GM23338 (cell line): ENCODE measurements around the gene CCDC167. TPM values are rescaled to one million over a fixed set of nuclear protein-coding genes. Genes with fewer than 3 reads are reported as not detected.

Experiments used
- ATAC-seq: fragments of 200-7000 bp; cut with Tn5 transposase; 3 replicates; pipeline ENCODE4 v1.9.1; 2020
- DNase-seq: peaks from one replicate; pipeline ENCODE4 v3.0.0-alpha.2; 2015; ENCODE audit warnings: low spot score
- H2AFZ ChIP-seq: fragments of 200-600 bp; sonication (generic); 2 replicates; pipeline ENCODE4 v1.8.0; 2016; ENCODE audit warnings: antibody characterized with exemption, mild to moderate bottlenecking, moderate library complexity
- H3F3A ChIP-seq: fragments of 200-600 bp; sonication (generic); replicated peaks from 2 replicates; pipeline ENCODE4 v1.8.0; 2017; ENCODE audit warnings: antibody characterized with exemption, mixed run types, low read depth
- H3K27ac ChIP-seq: fragments of 200-600 bp; sonication (generic); 2 replicates; pipeline ENCODE4 v1.6.1; 2016; ENCODE audit warnings: low read depth
- H3K27me3 ChIP-seq: fragments of 200-600 bp; sonication (generic); 2 replicates; pipeline ENCODE4 v1.8.0; 2016; ENCODE audit warnings: mild to moderate bottlenecking, mixed run types, moderate library complexity; ENCODE audit not compliant: insufficient read depth
- H3K36me3 ChIP-seq: fragments of 200-600 bp; sonication (generic); 2 replicates; pipeline ENCODE4 v1.8.0; 2016; ENCODE audit warnings: mild to moderate bottlenecking; ENCODE audit not compliant: insufficient read depth
- H3K4me1 ChIP-seq: fragments of 200-600 bp; sonication (generic); 2 replicates; pipeline ENCODE4 v1.8.0; 2016; ENCODE audit warnings: mild to moderate bottlenecking, moderate library complexity; ENCODE audit not compliant: insufficient read depth
- H3K4me2 ChIP-seq: fragments of 200-600 bp; sonication (generic); 2 replicates; pipeline ENCODE4 v1.7.1; 2017; ENCODE audit warnings: mixed run types
- H3K4me3 ChIP-seq: fragments of 200-600 bp; sonication (generic); 2 replicates; pipeline ENCODE4 v1.6.1; 2016; ENCODE audit warnings: mixed run types
- H3K79me2 ChIP-seq: fragments of 200-600 bp; sonication (generic); replicated peaks from 2 replicates; pipeline ENCODE4 v1.8.0; 2017; ENCODE audit warnings: mild to moderate bottlenecking; ENCODE audit not compliant: insufficient read depth
- H3K9me2 ChIP-seq: fragments of 200-600 bp; sonication (generic); 2 replicates; pipeline ENCODE4 v1.8.0; 2017; ENCODE audit not compliant: insufficient read depth
- H4K20me1 ChIP-seq: fragments of 200-600 bp; sonication (generic); replicated peaks from 2 replicates; pipeline ENCODE4 v1.8.0; 2017; ENCODE audit warnings: mild to moderate bottlenecking; ENCODE audit not compliant: insufficient read depth
- H3K27ac Mint-ChIP-seq: 2 replicates; pipeline ENCODE4 v1.8.0; 2020; ENCODE audit warnings: inconsistent platforms, mild to moderate bottlenecking, moderate library complexity, mixed read lengths
- H3K27me3 Mint-ChIP-seq: 3 replicates; pipeline ENCODE4 v1.8.0; 2022; ENCODE audit warnings: low read depth, mild to moderate bottlenecking, moderate library complexity, mixed read lengths, inconsistent platforms; ENCODE audit not compliant: insufficient read depth, poor library complexity
- H3K36me3 Mint-ChIP-seq: 3 replicates; pipeline ENCODE4 v1.8.0; 2021; ENCODE audit warnings: low read depth, mild to moderate bottlenecking, inconsistent platforms, moderate library complexity, mixed read lengths
- H3K4me1 Mint-ChIP-seq: 3 replicates; pipeline ENCODE4 v1.8.0; 2020; ENCODE audit warnings: mild to moderate bottlenecking, inconsistent platforms, mixed read lengths
- H3K4me3 Mint-ChIP-seq: 3 replicates; pipeline ENCODE4 v1.8.0; 2021; ENCODE audit warnings: moderate library complexity, mild to moderate bottlenecking, inconsistent platforms, mixed read lengths
- H3K9me3 Mint-ChIP-seq: 3 replicates; pipeline ENCODE4 v1.8.0; 2020; ENCODE audit warnings: moderate library complexity, mild to moderate bottlenecking, inconsistent platforms, mixed read lengths
- CREB1 ChIP-seq: fragments of 250-450 bp; sonication (Bioruptor Pico); IDR thresholded peaks from 2 replicates; pipeline ENCODE4 v1.5.0; 2020; ENCODE audit warnings: low read depth, mild to moderate bottlenecking, moderate library complexity
- CTCF ChIP-seq, 2 experiments: fragments of 200-600 bp in 1 of 2; sonication (generic) in 1 of 2; conservative IDR thresholded peaks; 2 replicates each; pipeline versions ENCODE4 v1.5.1 to v1.6.1; 2016 to 2017; ENCODE audit warnings: antibody characterized with exemption in 2 of 2, low read depth in 2 of 2, mild to moderate bottlenecking in 2 of 2, moderate library complexity in 1 of 2
- ETS1 ChIP-seq: IDR thresholded peaks from 2 replicates; pipeline ENCODE4 v1.6.1; 2016; ENCODE audit warnings: antibody characterized with exemption
- EZH2phosphoT487 ChIP-seq: fragments of 200-600 bp; sonication (generic); IDR thresholded peaks from one replicate; pipeline ENCODE4 v1.8.1; 2018; ENCODE audit warnings: antibody characterized with exemption; ENCODE audit not compliant: unreplicated experiment
- JUNB ChIP-seq: IDR thresholded peaks from one replicate; pipeline ENCODE4 v1.6.1; 2016; ENCODE audit warnings: antibody characterized with exemption; ENCODE audit not compliant: unreplicated experiment
- NANOG ChIP-seq: IDR thresholded peaks from 2 replicates; pipeline ENCODE4 v1.6.1; 2016; ENCODE audit warnings: antibody characterized with exemption, borderline replicate concordance
- POLR2AphosphoS5 ChIP-seq: IDR thresholded peaks from 2 replicates; pipeline ENCODE4 v1.6.1; 2016; ENCODE audit warnings: antibody characterized with exemption, low read depth
- REST ChIP-seq: IDR thresholded peaks from one replicate; pipeline ENCODE4 v1.6.1; 2018; ENCODE audit warnings: antibody characterized with exemption; ENCODE audit not compliant: unreplicated experiment
- STAT1 ChIP-seq: IDR thresholded peaks from one replicate; pipeline ENCODE4 v1.6.1; 2016; ENCODE audit warnings: antibody characterized with exemption; ENCODE audit not compliant: unreplicated experiment
- ZNF114 ChIP-seq: fragments of 250-450 bp; sonication (Bioruptor Pico); IDR thresholded peaks from 2 replicates; pipeline ENCODE4 v1.5.0; 2020; ENCODE audit warnings: mild to moderate bottlenecking, moderate library complexity
- ZNF331 ChIP-seq: fragments of 250-450 bp; sonication (Bioruptor Pico); IDR thresholded peaks from 2 replicates; pipeline ENCODE4 v1.5.0; 2020; ENCODE audit warnings: low read depth, mild to moderate bottlenecking, moderate library complexity
- ZNF462 ChIP-seq: fragments of 250-450 bp; sonication (Bioruptor Pico); IDR thresholded peaks from 2 replicates; pipeline ENCODE4 v1.5.0; 2020; ENCODE audit warnings: mild to moderate bottlenecking, moderate library complexity
- polyA plus RNA-seq: library from polyadenylated mRNA; unstranded; fragments of >200 nt; fragmentation: Nextera tagmentation; extraction: Ambion mirVana; gene quantifications from 2 replicates; pipeline ENCODE4 v1.2.1, GENCODE V29; 2016
- total RNA-seq: library from RNA; depleted of rRNA; stranded (reverse); fragments of >200 nt; shearing (Covaris generic); gene quantifications from 2 replicates; pipeline ENCODE4 v1.2.3, GENCODE V29; 2014

Gene CCDC167
- total and polyA plus RNA-seq, 2 experiments from 2014 or later: 17.6 to 21.4 TPM

- H3K27ac ChIP-seq: no peak overlapping the region
- peak overlapping the region; percentile 59; the same call in 1 of the 2 replicates for H3K4me2 ChIP-seq
- H2AFZ ChIP-seq: no peak overlapping the region
- DNase-seq: peak; percentile 28
- H3K9me3 Mint-ChIP-seq: no peaks in the 10 kb centered on the region
- H3K36me3 ChIP-seq: no peaks in the 10 kb centered on the region
- ATAC-seq: peak; percentile 18
- peaks cover 15% of the 10 kb centered on the region for H3K4me1 ChIP-seq
- no peaks in the 10 kb centered on the region for H3K27me3 ChIP-seq
- H3K27ac Mint-ChIP-seq: no peak overlapping the region
- H3K4me3 ChIP-seq: no peak overlapping the region
- TF ChIP-seq STAT1 (no peak), CREB1 (CRISPR knock-in tag) (no peak), REST (no peak), ETS1 (no peak), NANOG (no peak), CTCF (conservative IDR thresholded peaks at IDR 0.05; ENCODE audit: low read depth in 2 of 2) (no peak), ZNF114 (CRISPR knock-in tag) (no peak), POLR2AphosphoS5 (no peak), ZNF462 (CRISPR knock-in tag) (no peak), ZNF331 (CRISPR knock-in tag) (no peak), EZH2phosphoT487 (no peak), JUNB (no peak)
- no peak overlapping the region for H3K4me3 Mint-ChIP-seq
- no peaks in the 10 kb centered on the region for H3K9me2 ChIP-seq
- H3K79me2 ChIP-seq: no peaks in the 10 kb centered on the region
- 0 out of 2 replicates have a peak, but pooled peaks cover 3% of the 10 kb centered on the region for H3F3A ChIP-seq
- H3K4me1 Mint-ChIP-seq: peaks cover 40% of the 10 kb centered on the region
- no peaks in the 10 kb centered on the region for H3K36me3 Mint-ChIP-seq
- H4K20me1 ChIP-seq: 0 out of 2 replicates have a peak, but pooled peaks cover 5% of the 10 kb centered on the region
- peaks cover 13% of the 10 kb centered on the region for H3K27me3 Mint-ChIP-seq
These were observed 6.6 kb downstream of the CCDC167 start for GRCh38 chr6:37492991-37493660.
